Neural progenitor cell (in vitro differentiated cells): ENCODE data around the gene KIAA1549. TPM values are rescaled to one million over a fixed set of nuclear protein-coding genes. Genes with fewer than 3 reads are reported as not detected.

Source experiments
- DNase-seq: peaks from one replicate; pipeline ENCODE4 v3.0.0-alpha.2; 2016; ENCODE audit warnings: low spot score
- H2AFZ ChIP-seq: fragments of 200-600 bp; sonication (generic); replicated peaks from 2 replicates; pipeline ENCODE4 v1.6.1; 2016; ENCODE audit warnings: antibody characterized with exemption
- H3F3A ChIP-seq: fragments of 200-600 bp; sonication (generic); 2 replicates; pipeline ENCODE4 v1.6.1; 2016; ENCODE audit warnings: antibody characterized with exemption, low read depth
- H3K27ac ChIP-seq: fragments of 200-600 bp; sonication (generic); 2 replicates; pipeline ENCODE4 v1.5.1; 2016; ENCODE audit warnings: mild to moderate bottlenecking
- H3K27me3 ChIP-seq: fragments of 200-600 bp; sonication (generic); 2 replicates; pipeline ENCODE4 v1.6.1; 2016; ENCODE audit warnings: mild to moderate bottlenecking, moderate library complexity
- H3K36me3 ChIP-seq: fragments of 200-600 bp; sonication (generic); 2 replicates; pipeline ENCODE4 v1.5.1; 2016
- H3K4me1 ChIP-seq: fragments of 200-600 bp; sonication (generic); 2 replicates; pipeline ENCODE4 v1.6.1; 2016; ENCODE audit warnings: mixed run types
- H3K4me2 ChIP-seq: fragments of 200-600 bp; sonication (generic); 2 replicates; pipeline ENCODE4 v1.6.1; 2016
- H3K4me3 ChIP-seq: fragments of 200-600 bp; sonication (generic); 2 replicates; pipeline ENCODE4 v1.5.1; 2016
- H3K79me2 ChIP-seq: fragments of 200-600 bp; sonication (generic); 2 replicates; pipeline ENCODE4 v1.6.1; 2016; ENCODE audit warnings: low read depth
- H3K9ac ChIP-seq: fragments of 200-600 bp; sonication (generic); 2 replicates; pipeline ENCODE4 v1.6.1; 2016
- H3K9me3 ChIP-seq: fragments of 200-600 bp; sonication (generic); 2 replicates; pipeline ENCODE4 v1.5.1; 2016; ENCODE audit warnings: low read depth
- H4K20me1 ChIP-seq: fragments of 200-600 bp; sonication (generic); 2 replicates; pipeline ENCODE4 v1.6.1; 2016; ENCODE audit warnings: low read depth
- H3K27ac Mint-ChIP-seq: 3 replicates; pipeline ENCODE4 v1.8.0; 2021; ENCODE audit warnings: mixed read lengths
- H3K27me3 Mint-ChIP-seq: 2 replicates; pipeline ENCODE4 v1.8.0; 2022; ENCODE audit warnings: low read depth, mild to moderate bottlenecking, inconsistent platforms, moderate library complexity, mixed read lengths; ENCODE audit not compliant: insufficient read depth
- H3K36me3 Mint-ChIP-seq: 3 replicates; pipeline ENCODE4 v1.8.0; 2021; ENCODE audit warnings: mixed read lengths
- H3K4me1 Mint-ChIP-seq: 3 replicates; pipeline ENCODE4 v1.8.0; 2021; ENCODE audit warnings: mixed read lengths
- H3K4me3 Mint-ChIP-seq: 3 replicates; pipeline ENCODE4 v1.8.0; 2021; ENCODE audit warnings: mild to moderate bottlenecking, moderate library complexity, mixed read lengths
- H3K9me3 Mint-ChIP-seq: 3 replicates; pipeline ENCODE4 v1.8.0; 2020; ENCODE audit warnings: mixed read lengths
- EZH2 ChIP-seq: fragments of 200-600 bp; sonication (generic); IDR thresholded peaks from 2 replicates; pipeline ENCODE4 v1.6.1; 2017; ENCODE audit warnings: antibody characterized with exemption, mild to moderate bottlenecking, moderate library complexity
- EZH2phosphoT487 ChIP-seq: fragments of 200-600 bp; sonication (generic); IDR thresholded peaks from 2 replicates; pipeline ENCODE4 v1.6.1; 2017; ENCODE audit warnings: antibody characterized with exemption
- total RNA-seq: library from RNA; depleted of rRNA; stranded (reverse); fragments of >200 nt; gene quantifications from 2 replicates; pipeline ENCODE4 v1.2.3, GENCODE V29; 2015; ENCODE audit warnings: low replicate concordance
- TF ChIP-seq, protein P1 (sequence below): fragments of 200-600 bp; sonication (generic); IDR thresholded peaks from 2 replicates; pipeline ENCODE4 v1.5.1; 2017; ENCODE audit warnings: antibody characterized with exemption, mild to moderate bottlenecking

The KIAA1549 gene
- total RNA-seq, 1 donor from 2014 or later: 4.8 TPM

- H3K4me3 Mint-ChIP-seq: no peak overlapping the region
- Histone ChIP-seq H4K20me1 (peaks cover 46% of the 10 kb centered on the region), H3K36me3 (no peaks in the 10 kb centered on the region), H2AFZ (no peak overlapping the region), H3K27me3 (no peaks in the 10 kb centered on the region), H3K4me3 (no peak overlapping the region), H3K4me2 (no peak overlapping the region), H3K27ac (no peak overlapping the region), H3K79me2 (peaks cover 62% of the 10 kb centered on the region), H3K9me3 (no peaks in the 10 kb centered on the region), H3K9ac (no peak overlapping the region), H3K4me1 (peaks cover 12% of the 10 kb centered on the region), H3F3A (no peaks in the 10 kb centered on the region)
- no peak for TF ChIP-seq EZH2phosphoT487
- TF ChIP-seq EZH2: no peak
- TF ChIP-seq, protein P1, sequence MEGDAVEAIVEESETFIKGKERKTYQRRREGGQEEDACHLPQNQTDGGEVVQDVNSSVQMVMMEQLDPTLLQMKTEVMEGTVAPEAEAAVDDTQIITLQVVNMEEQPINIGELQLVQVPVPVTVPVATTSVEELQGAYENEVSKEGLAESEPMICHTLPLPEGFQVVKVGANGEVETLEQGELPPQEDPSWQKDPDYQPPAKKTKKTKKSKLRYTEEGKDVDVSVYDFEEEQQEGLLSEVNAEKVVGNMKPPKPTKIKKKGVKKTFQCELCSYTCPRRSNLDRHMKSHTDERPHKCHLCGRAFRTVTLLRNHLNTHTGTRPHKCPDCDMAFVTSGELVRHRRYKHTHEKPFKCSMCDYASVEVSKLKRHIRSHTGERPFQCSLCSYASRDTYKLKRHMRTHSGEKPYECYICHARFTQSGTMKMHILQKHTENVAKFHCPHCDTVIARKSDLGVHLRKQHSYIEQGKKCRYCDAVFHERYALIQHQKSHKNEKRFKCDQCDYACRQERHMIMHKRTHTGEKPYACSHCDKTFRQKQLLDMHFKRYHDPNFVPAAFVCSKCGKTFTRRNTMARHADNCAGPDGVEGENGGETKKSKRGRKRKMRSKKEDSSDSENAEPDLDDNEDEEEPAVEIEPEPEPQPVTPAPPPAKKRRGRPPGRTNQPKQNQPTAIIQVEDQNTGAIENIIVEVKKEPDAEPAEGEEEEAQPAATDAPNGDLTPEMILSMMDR: no peak
- no peak overlapping the region for H3K27ac Mint-ChIP-seq
- DNase-seq: no peak
- peaks cover 43% of the 10 kb centered on the region for H3K36me3 Mint-ChIP-seq
- peaks cover 14% of the 10 kb centered on the region for H3K9me3 Mint-ChIP-seq
- no peaks in the 10 kb centered on the region for H3K27me3 Mint-ChIP-seq
- peaks cover 14% of the 10 kb centered on the region for H3K4me1 Mint-ChIP-seq
Measured at GRCh38 chr7:138962561-138963270, 18.5 kb downstream of the KIAA1549 start.

DNA sequence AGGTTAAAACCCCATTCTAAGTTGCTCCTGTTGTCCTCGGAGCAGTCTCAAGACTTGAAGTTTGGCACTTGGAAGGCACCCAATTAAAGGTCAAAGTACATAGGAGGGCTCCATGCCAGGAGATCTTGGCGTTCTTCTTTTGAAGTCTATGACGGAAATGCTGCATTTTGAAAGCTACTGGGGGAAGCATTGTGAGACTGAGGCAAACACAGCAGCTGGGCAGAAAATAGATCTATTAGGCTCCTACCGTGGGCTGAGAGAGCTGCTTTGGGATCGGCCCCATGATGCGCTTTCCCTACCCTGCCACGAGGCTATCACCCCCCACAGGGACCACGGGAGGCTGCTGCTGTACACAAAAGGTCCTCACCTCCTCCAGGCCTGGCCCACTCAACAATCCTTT, 20.0 kb downstream of the KIAA1549 start:
- Mint-ChIP-seq H3K4me3 (no peak overlapping the region), H3K27me3 (no peaks in the 10 kb centered on the region), H3K9me3 (peaks cover 15% of the 10 kb centered on the region), H3K27ac (no peak overlapping the region), H3K36me3 (peaks cover 37% of the 10 kb centered on the region), H3K4me1 (peaks cover 14% of the 10 kb centered on the region)
- H3K27ac ChIP-seq: no peak overlapping the region
- peaks cover 12% of the 10 kb centered on the region for H3K4me1 ChIP-seq
- no peak overlapping the region for H3K4me3 ChIP-seq
- H2AFZ ChIP-seq: no peak overlapping the region
- H4K20me1 ChIP-seq: peaks cover 43% of the 10 kb centered on the region
- H3K36me3 ChIP-seq: no peaks in the 10 kb centered on the region
- H3K79me2 ChIP-seq: peaks cover 50% of the 10 kb centered on the region
- TF ChIP-seq EZH2 (no peak), EZH2phosphoT487 (no peak)
- TF ChIP-seq, protein P1: no peak
- H3K9ac ChIP-seq: no peak overlapping the region
- no peak for DNase-seq
- H3K4me2 ChIP-seq: no peak overlapping the region
- H3K27me3 ChIP-seq: no peaks in the 10 kb centered on the region
- H3K9me3 ChIP-seq: no peaks in the 10 kb centered on the region
- no peaks in the 10 kb centered on the region for H3F3A ChIP-seq

DNA sequence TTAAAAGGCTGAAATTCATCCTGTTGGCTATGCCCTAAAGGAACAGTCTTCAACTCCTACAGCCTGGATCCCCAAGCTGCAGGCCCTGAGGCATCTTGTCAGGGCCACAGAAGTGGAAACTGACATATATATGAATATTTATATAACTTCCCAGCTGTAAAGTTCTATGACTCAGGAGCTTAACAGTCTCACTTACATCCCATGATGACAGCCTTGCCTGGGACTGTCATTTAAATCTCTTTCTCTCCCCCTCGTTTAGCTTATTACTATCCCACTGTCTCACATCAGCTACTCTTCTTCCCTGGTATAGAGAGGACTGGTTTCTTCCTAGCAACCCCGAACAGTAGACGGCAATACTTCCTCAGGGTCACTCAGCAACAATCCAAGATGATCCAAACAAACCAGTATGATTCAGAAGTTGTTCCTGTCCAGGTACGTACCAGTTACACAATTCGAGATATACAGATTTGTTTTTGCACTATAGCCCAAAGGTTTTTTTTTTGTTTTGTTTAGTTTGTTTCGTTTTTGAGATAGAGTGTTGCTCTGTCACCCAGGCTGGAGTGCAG, 22.7 kb downstream of the KIAA1549 start:
- peaks cover 44% of the 10 kb centered on the region for H3K79me2 ChIP-seq
- H3K4me1 Mint-ChIP-seq: peaks cover 16% of the 10 kb centered on the region
- H3K27me3 Mint-ChIP-seq: no peaks in the 10 kb centered on the region

More for the DNA sequence above, 22.7 kb downstream of the KIAA1549 start:
- Histone ChIP-seq H3K4me3 (no peak overlapping the region), H3K36me3 (no peaks in the 10 kb centered on the region), H3K9ac (no peak overlapping the region), H4K20me1 (peaks cover 55% of the 10 kb centered on the region), H3F3A (no peaks in the 10 kb centered on the region), H3K27ac (no peak overlapping the region), H3K4me1 (peaks cover 12% of the 10 kb centered on the region), H3K4me2 (no peak overlapping the region), H3K9me3 (no peaks in the 10 kb centered on the region), H2AFZ (no peak overlapping the region), H3K27me3 (no peaks in the 10 kb centered on the region)
- Mint-ChIP-seq H3K9me3 (peaks cover 5% of the 10 kb centered on the region), H3K36me3 (peaks cover 27% of the 10 kb centered on the region), H3K4me3 (no peak overlapping the region), H3K27ac (no peak overlapping the region)
- TF ChIP-seq EZH2phosphoT487: no peak
- TF ChIP-seq EZH2: no peak
- TF ChIP-seq, protein P1: no peak
- no peak for DNase-seq
